Left ventricle myocardium inferior (tissue), 1 donor: ENCODE data around the gene CLEC17A. TPM values are rescaled to one million over a fixed set of nuclear protein-coding genes. Genes with fewer than 3 reads are reported as not detected.

Experiments used
- DNase-seq: peaks from one replicate; pipeline ENCODE4 v3.0.0-alpha.2; 2020
- H3K27ac ChIP-seq: fragments of 200-600 bp; replicated peaks from 2 replicates; pipeline ENCODE4 v1.8.0; 2021
- H3K27me3 ChIP-seq: fragments of 200-600 bp; 2 replicates; pipeline ENCODE4 v1.8.0; 2021; ENCODE audit warnings: low read depth
- H3K36me3 ChIP-seq: fragments of 200-600 bp; 2 replicates; pipeline ENCODE4 v1.8.0; 2021
- H3K4me1 ChIP-seq: fragments of 200-600 bp; 2 replicates; pipeline ENCODE4 v1.8.0; 2021
- H3K4me3 ChIP-seq: fragments of 200-600 bp; 2 replicates; pipeline ENCODE4 v1.8.0; 2021; ENCODE audit warnings: mild to moderate bottlenecking, moderate library complexity
- H3K9me3 ChIP-seq: fragments of 200-600 bp; replicated peaks from 2 replicates; pipeline ENCODE4 v1.8.0; 2021
- CTCF ChIP-seq: fragments of 200-600 bp; IDR thresholded peaks from 2 replicates; pipeline ENCODE4 v1.8.0; 2021; ENCODE audit warnings: antibody characterized with exemption, mild to moderate bottlenecking, borderline replicate concordance
- intact Hi-C: fragments of 100-400 bp; cut with micrococcal nuclease; formaldehyde crosslinking; loops from one replicate; pipeline ENCODE4 v1.11.0; 2022
- total RNA-seq: library from RNA; stranded (reverse); fragmentation: NEBNext Ultra II Directional; extraction: Animal tissue kit (Norgen Biotek cat#: 25700); gene quantifications from one replicate; pipeline ENCODE4 v1.2.1, GENCODE V29; 2021
- donor health status: DM: no; HTN: yes; CAD: no; lungs with severe emphysema.

CLEC17A gene
- total RNA-seq, 1 donor from 2014 or later: not detected

- DNase-seq: no peak
- H3K9me3 ChIP-seq: peaks cover 35% of the 10 kb centered on the region
- H3K27ac ChIP-seq: no peak overlapping the region
- no peaks in the 10 kb centered on the region for H3K36me3 ChIP-seq
- peaks cover 45% of the 10 kb centered on the region for H3K27me3 ChIP-seq
- no peak for TF ChIP-seq CTCF
- intact Hi-C loops: no loop called here
- H3K4me1 ChIP-seq: no peaks in the 10 kb centered on the region
- H3K4me3 ChIP-seq: no peak overlapping the region
These were observed 56.8 kb downstream of the CLEC17A start for GRCh38 chr19:14639536-14640277.

GRCh38 chr19:14648506-14648905 is 65.6 kb downstream of the CLEC17A start:
- H3K4me3 ChIP-seq: no peak overlapping the region
- no peak for TF ChIP-seq CTCF
- no peaks in the 10 kb centered on the region for H3K9me3 ChIP-seq
- peaks cover 48% of the 10 kb centered on the region for H3K27me3 ChIP-seq
- intact Hi-C loops: no loop called here
- H3K27ac ChIP-seq: no peak overlapping the region
- no peaks in the 10 kb centered on the region for H3K4me1 ChIP-seq
- H3K36me3 ChIP-seq: no peaks in the 10 kb centered on the region
- no peak for DNase-seq

- Histone ChIP-seq H3K27ac (no peak overlapping the region), H3K9me3 (no peaks in the 10 kb centered on the region), H3K36me3 (no peaks in the 10 kb centered on the region), H3K4me3 (no peak overlapping the region), H3K4me1 (no peaks in the 10 kb centered on the region), H3K27me3 (peaks cover 43% of the 10 kb centered on the region)
- DNase-seq: no peak
- intact Hi-C loops: no loop called here
- TF ChIP-seq CTCF: no peak
These were observed 66.1 kb downstream of the CLEC17A start for GRCh38 chr19:14649020-14649419.

GRCh38 chr19:14650161-14650560 is 67.3 kb downstream of the CLEC17A start:
- intact Hi-C loops: no loop called here
- TF ChIP-seq CTCF: no peak
- H3K9me3 ChIP-seq: no peaks in the 10 kb centered on the region
- H3K4me1 ChIP-seq: no peaks in the 10 kb centered on the region
- no peak for DNase-seq
- no peak overlapping the region for H3K27ac ChIP-seq
- no peaks in the 10 kb centered on the region for H3K36me3 ChIP-seq
- H3K27me3 ChIP-seq: peaks cover 42% of the 10 kb centered on the region
- no peak overlapping the region for H3K4me3 ChIP-seq

- Histone ChIP-seq H3K27ac (no peak overlapping the region), H3K4me1 (no peaks in the 10 kb centered on the region), H3K9me3 (no peaks in the 10 kb centered on the region), H3K27me3 (peaks cover 57% of the 10 kb centered on the region), H3K4me3 (no peak overlapping the region), H3K36me3 (no peaks in the 10 kb centered on the region)
- no peak for DNase-seq
- intact Hi-C loops: no loop called here
- no peak for TF ChIP-seq CTCF
These were observed 72.1 kb downstream of the CLEC17A start for GRCh38 chr19:14654786-14655560.
